ENCODE data around the gene RALB.

DNA sequence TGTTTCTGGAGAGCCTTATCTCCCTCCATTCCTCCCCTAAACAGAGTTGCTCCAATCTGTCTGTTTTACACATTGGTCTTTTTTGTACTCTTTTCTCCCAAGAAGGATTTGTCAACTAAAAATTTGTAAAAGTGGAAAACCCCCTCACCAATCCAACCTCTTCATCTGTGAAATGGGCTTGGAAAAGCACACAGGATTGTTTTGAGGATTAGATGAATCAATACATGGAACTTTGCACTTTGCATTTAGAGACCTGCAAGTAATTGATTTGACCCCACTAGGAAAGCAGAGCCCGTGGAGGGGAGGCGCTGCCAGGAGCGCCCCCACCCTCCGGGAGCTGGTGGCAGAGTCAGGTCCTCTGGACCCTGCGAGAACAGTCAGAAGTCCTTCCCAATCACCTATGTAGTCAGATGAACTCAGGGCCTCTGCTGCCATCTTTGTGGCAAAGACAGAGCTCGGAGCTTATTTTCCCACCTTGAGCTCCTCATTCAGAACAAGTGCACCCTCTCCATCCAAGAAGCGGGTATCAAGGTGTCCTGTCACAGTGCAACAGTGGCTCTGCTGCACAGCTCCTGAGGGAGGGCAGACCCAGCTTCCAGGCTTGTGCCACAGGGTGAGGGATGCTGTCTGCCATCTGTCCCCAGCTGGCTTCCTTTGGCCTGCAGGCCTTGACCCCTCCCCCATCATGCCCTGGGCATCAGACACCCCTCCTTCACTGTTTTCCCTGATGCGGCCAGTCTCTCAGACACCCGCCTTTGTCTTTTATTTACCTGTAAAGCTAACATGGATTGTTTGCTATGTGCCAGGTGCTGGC is 27.7 kb upstream of the RALB start:
- TF ChIP-seq, protein P1, sequence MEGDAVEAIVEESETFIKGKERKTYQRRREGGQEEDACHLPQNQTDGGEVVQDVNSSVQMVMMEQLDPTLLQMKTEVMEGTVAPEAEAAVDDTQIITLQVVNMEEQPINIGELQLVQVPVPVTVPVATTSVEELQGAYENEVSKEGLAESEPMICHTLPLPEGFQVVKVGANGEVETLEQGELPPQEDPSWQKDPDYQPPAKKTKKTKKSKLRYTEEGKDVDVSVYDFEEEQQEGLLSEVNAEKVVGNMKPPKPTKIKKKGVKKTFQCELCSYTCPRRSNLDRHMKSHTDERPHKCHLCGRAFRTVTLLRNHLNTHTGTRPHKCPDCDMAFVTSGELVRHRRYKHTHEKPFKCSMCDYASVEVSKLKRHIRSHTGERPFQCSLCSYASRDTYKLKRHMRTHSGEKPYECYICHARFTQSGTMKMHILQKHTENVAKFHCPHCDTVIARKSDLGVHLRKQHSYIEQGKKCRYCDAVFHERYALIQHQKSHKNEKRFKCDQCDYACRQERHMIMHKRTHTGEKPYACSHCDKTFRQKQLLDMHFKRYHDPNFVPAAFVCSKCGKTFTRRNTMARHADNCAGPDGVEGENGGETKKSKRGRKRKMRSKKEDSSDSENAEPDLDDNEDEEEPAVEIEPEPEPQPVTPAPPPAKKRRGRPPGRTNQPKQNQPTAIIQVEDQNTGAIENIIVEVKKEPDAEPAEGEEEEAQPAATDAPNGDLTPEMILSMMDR (optimal IDR thresholded peaks at IDR 0.05 in 1 of 3, IDR thresholded peaks at IDR 0.05 in 1 of 3, conservative IDR thresholded peaks at IDR 0.05 in 1 of 3; ENCODE audit: extremely low read depth in 1 of 3, insufficient read depth in 2 of 3, low read length in 3 of 3) = no peak
- no peak for TF ChIP-seq EZH2 (IDR thresholded peaks at IDR 0.05; ENCODE audit: low read length)
